H9 (cell line): Measurements from ENCODE around the gene GRK4. TPM values are rescaled to one million over a fixed set of nuclear protein-coding genes. Genes with fewer than 3 reads are reported as not detected.

ENCODE experiments used
- DNase-seq: peaks from one replicate; pipeline ENCODE4 v3.0.0-alpha.2; 2017
- H2AFZ ChIP-seq: one replicate; pipeline ENCODE4 v1.6.1; 2013; ENCODE audit warnings: mild to moderate bottlenecking, low read length, control low read depth, moderate library complexity
- H2AK5ac ChIP-seq: 2 replicates; pipeline ENCODE4 v1.6.1; 2013; ENCODE audit warnings: low read length, control low read depth, mixed read lengths; ENCODE audit not compliant: insufficient read length
- H2BK120ac ChIP-seq: one replicate; pipeline ENCODE4 v1.6.1; 2013; ENCODE audit warnings: low read depth, mild to moderate bottlenecking, low read length, control low read depth, inconsistent platforms; ENCODE audit not compliant: poor library complexity, severe bottlenecking
- H2BK12ac ChIP-seq: 2 replicates; pipeline ENCODE4 v1.6.1; 2013; ENCODE audit warnings: low read length, control low read depth, mixed read lengths, low read depth; ENCODE audit not compliant: insufficient read length
- H2BK15ac ChIP-seq: 2 replicates; pipeline ENCODE4 v1.6.1; 2013; ENCODE audit warnings: low read depth, low read length, control low read depth
- H2BK20ac ChIP-seq: one replicate; pipeline ENCODE4 v1.6.1; 2013; ENCODE audit warnings: low read depth, mild to moderate bottlenecking, low read length, control low read depth, inconsistent platforms; ENCODE audit not compliant: poor library complexity, severe bottlenecking
- H2BK5ac ChIP-seq: 2 replicates; pipeline ENCODE4 v1.6.1; 2013; ENCODE audit warnings: low read length, control low read depth, mixed read lengths; ENCODE audit not compliant: insufficient read length
- H3K14ac ChIP-seq: 2 replicates; pipeline ENCODE4 v1.6.1; 2013; ENCODE audit warnings: low read length, control low read depth; ENCODE audit not compliant: insufficient read depth
- H3K18ac ChIP-seq: 2 replicates; pipeline ENCODE4 v1.6.1; 2013; ENCODE audit warnings: low read depth, mild to moderate bottlenecking, mixed read lengths, low read length, control low read depth; ENCODE audit not compliant: insufficient read length
- H3K23ac ChIP-seq: 2 replicates; pipeline ENCODE4 v1.6.1; 2013; ENCODE audit warnings: low read length, control low read depth, mixed read lengths, low read depth; ENCODE audit not compliant: insufficient read length
- H3K23me2 ChIP-seq: 2 replicates; pipeline ENCODE4 v1.6.1; 2013; ENCODE audit warnings: low read depth, mild to moderate bottlenecking, mixed read lengths, low read length, control low read depth; ENCODE audit not compliant: insufficient read length, poor library complexity, severe bottlenecking
- H3K27ac ChIP-seq: 2 replicates; pipeline ENCODE4 v1.5.1; 2013; ENCODE audit warnings: low read length, control low read depth, mixed read lengths, low read depth; ENCODE audit not compliant: insufficient read length
- H3K27me3 ChIP-seq: 2 replicates; pipeline ENCODE4 v1.6.1; 2013; ENCODE audit warnings: low read length, control low read depth, inconsistent platforms; ENCODE audit not compliant: insufficient read depth
- H3K4ac ChIP-seq: 2 replicates; pipeline ENCODE4 v1.6.1; 2013; ENCODE audit warnings: low read depth, mild to moderate bottlenecking, control low read depth, inconsistent platforms, low read length, moderate library complexity
- H3K4me1 ChIP-seq: 2 replicates; pipeline ENCODE4 v1.6.1; 2013; ENCODE audit warnings: low read length, control low read depth, inconsistent platforms; ENCODE audit not compliant: insufficient read depth
- H3K4me2 ChIP-seq: 2 replicates; pipeline ENCODE4 v1.6.1; 2013; ENCODE audit warnings: low read length, control low read depth, mixed read lengths; ENCODE audit not compliant: insufficient read length, insufficient read depth
- H3K56ac ChIP-seq: 2 replicates; pipeline ENCODE4 v1.6.1; 2013; ENCODE audit warnings: low read depth, mild to moderate bottlenecking, mixed read lengths, low read length, control low read depth; ENCODE audit not compliant: insufficient read length
- H3K79me1 ChIP-seq: 2 replicates; pipeline ENCODE4 v1.6.1; 2013; ENCODE audit warnings: low read depth, mild to moderate bottlenecking, moderate library complexity, low read length, control low read depth, inconsistent platforms; ENCODE audit not compliant: insufficient read depth, poor library complexity, severe bottlenecking
- H3K79me2 ChIP-seq: 2 replicates; pipeline ENCODE4 v1.6.1; 2013; ENCODE audit warnings: low read length, control low read depth, inconsistent platforms; ENCODE audit not compliant: insufficient read depth
- H3K9ac ChIP-seq: 2 replicates; pipeline ENCODE4 v1.6.1; 2013; ENCODE audit warnings: low read length, control low read depth, mixed read lengths; ENCODE audit not compliant: insufficient read length; ENCODE audit errors: extremely low read depth
- H3K9me3 ChIP-seq: one replicate; pipeline ENCODE4 v1.6.1; 2013; ENCODE audit warnings: low read depth, low read length, inconsistent platforms; ENCODE audit not compliant: control insufficient read depth
- H3T11ph ChIP-seq: one replicate; pipeline ENCODE4 v1.6.1; 2013; ENCODE audit warnings: mild to moderate bottlenecking, low read length, control low read depth, inconsistent platforms
- H4K20me1 ChIP-seq: one replicate; pipeline ENCODE4 v1.6.1; 2013; ENCODE audit not compliant: control insufficient read depth, insufficient read length, insufficient read depth
- H4K5ac ChIP-seq: 2 replicates; pipeline ENCODE4 v1.6.1; 2013; ENCODE audit warnings: low read depth, mild to moderate bottlenecking, mixed read lengths, low read length, control low read depth; ENCODE audit not compliant: insufficient read length
- H4K8ac ChIP-seq: replicated peaks from 2 replicates; pipeline ENCODE4 v1.6.1; 2013; ENCODE audit warnings: low read length, control low read depth, mixed read lengths, low read depth; ENCODE audit not compliant: insufficient read length
- H4K91ac ChIP-seq: 2 replicates; pipeline ENCODE4 v1.6.1; 2013; ENCODE audit warnings: low read depth, mild to moderate bottlenecking, moderate library complexity, mixed read lengths, low read length, control low read depth; ENCODE audit not compliant: insufficient read length
- H3K27ac Mint-ChIP-seq, 3 experiments: 2 replicates in 2 of 3; 3 replicates in 1 of 3; pipeline ENCODE4 v1.8.0; 2020 to 2021; ENCODE audit warnings: mixed read lengths in 3 of 3, mild to moderate bottlenecking in 1 of 3, moderate library complexity in 1 of 3
- H3K27me3 Mint-ChIP-seq: 2 replicates; pipeline ENCODE4 v1.8.0; 2021; ENCODE audit warnings: low read depth, mild to moderate bottlenecking, moderate library complexity, mixed read lengths
- H3K36me3 Mint-ChIP-seq, 3 experiments: 2 replicates in 2 of 3; 3 replicates in 1 of 3; pipeline ENCODE4 v1.8.0; 2020 to 2021; ENCODE audit warnings: low read depth in 3 of 3, mixed read lengths in 3 of 3; ENCODE audit not compliant: insufficient read depth in 1 of 3
- H3K4me1 Mint-ChIP-seq, 2 experiments: 2 replicates each; pipeline ENCODE4 v1.8.0; 2020; ENCODE audit warnings: mixed read lengths in 2 of 2
- H3K4me3 Mint-ChIP-seq, 2 experiments: 2 replicates in 1 of 2; 3 replicates in 1 of 2; pipeline ENCODE4 v1.8.0; 2020 to 2021; ENCODE audit warnings: mild to moderate bottlenecking in 2 of 2, mixed read lengths in 2 of 2, moderate library complexity in 1 of 2
- H3K9me3 Mint-ChIP-seq, 2 experiments: 2 replicates in 1 of 2; 3 replicates in 1 of 2; pipeline ENCODE4 v1.8.0; 2020; ENCODE audit warnings: mild to moderate bottlenecking in 2 of 2, mixed read lengths in 2 of 2, moderate library complexity in 1 of 2
- CTCF ChIP-seq: fragments of 200-600 bp; sonication (generic); conservative IDR thresholded peaks from 3 replicates; pipeline ENCODE4 v1.8.0; 2021; ENCODE audit warnings: antibody characterized with exemption, mild to moderate bottlenecking
- whole genome bisulfite sequencing: extraction: QIAGEN DNeasy Blood & Tissue Kit; methylation state at CpG from one replicate; pipeline ENCODE4 v1.1.7; 2013; ENCODE audit warnings: missing lambda C conversion rate, low lambda C conversion rate, mixed read lengths; ENCODE audit not compliant: insufficient read length; ENCODE audit errors: extremely low coverage; 5-methylcytosine and 5-hydroxymethylcytosine counted together
- total RNA-seq: library from RNA; stranded (reverse); gene quantifications from 2 replicates; pipeline ENCODE4 v1.2.1, GENCODE V29; 2021

GRK4 gene
- total RNA-seq, 1 experiment from 2014 or later = 4.8 TPM

DNA sequence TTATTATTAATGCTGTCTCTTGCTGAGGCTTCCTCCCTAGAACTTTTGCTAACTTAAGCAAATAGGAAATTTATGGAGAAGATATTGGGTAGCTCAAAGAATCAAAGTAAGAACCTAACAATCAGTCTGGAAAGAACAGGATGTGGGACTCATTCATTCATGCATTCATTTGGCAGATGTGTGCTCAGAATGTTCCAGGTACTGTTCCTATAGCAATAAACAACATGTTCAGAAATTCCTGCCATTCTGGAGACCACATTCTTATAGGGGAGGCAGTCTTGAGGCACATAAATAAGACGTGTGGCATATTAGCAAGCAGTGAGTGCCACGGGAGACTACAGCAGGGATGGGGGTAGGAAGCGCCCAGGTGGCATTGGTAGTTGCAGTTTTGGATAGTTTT lies 5.0 kb downstream of the GRK4 start:
- Histone ChIP-seq H3K27ac (no peak overlapping the region), H3K4me2 (no peak overlapping the region), H4K91ac (no peak overlapping the region), H3K9me3 (no peaks in the 10 kb centered on the region), H4K8ac (no peak overlapping the region), H3K4ac (no peak overlapping the region), H2BK15ac (no peak overlapping the region), H3K56ac (no peak overlapping the region), H3K27me3 (no peaks in the 10 kb centered on the region), H2BK20ac (no peak overlapping the region), H2AFZ (no peak overlapping the region), H3K14ac (no peak overlapping the region), H4K5ac (no peak overlapping the region), H3K23ac (no peak overlapping the region), H4K20me1 (peaks cover 2% of the 10 kb centered on the region), H3K79me2 (no peaks in the 10 kb centered on the region), H2AK5ac (no peak overlapping the region), H2BK12ac (no peak overlapping the region), H3K23me2 (no peaks in the 10 kb centered on the region), H2BK120ac (no peak overlapping the region), H2BK5ac (no peak overlapping the region), H3K79me1 (no peaks in the 10 kb centered on the region), H3K18ac (no peak overlapping the region), H3K4me1 (no peaks in the 10 kb centered on the region), H3K9ac (no peak overlapping the region), H3T11ph (no peak overlapping the region)
- no CpG with 5 or more reads among the region's 3 CpGs for WGBS
- 0 out of 7 replicates have a peak, but pooled peaks cover 0 to 2% (median 0%) of the 10 kb centered on the region in 3 experiments for H3K36me3 Mint-ChIP-seq
- no peak overlapping the region for H3K4me3 Mint-ChIP-seq
- no peak for DNase-seq
- H3K9me3 Mint-ChIP-seq = no peaks in the 10 kb centered on the region; a peak in 2 of 5 replicates
- TF ChIP-seq CTCF = no peak
- peaks cover 13% of the 10 kb centered on the region for H3K27me3 Mint-ChIP-seq
- H3K27ac Mint-ChIP-seq = no peak overlapping the region
- peaks cover 8 to 9% of the 10 kb centered on the region in 2 experiments for H3K4me1 Mint-ChIP-seq
